ENCODE measurements around the gene EFNA4.

EFNA4 gene

DNA sequence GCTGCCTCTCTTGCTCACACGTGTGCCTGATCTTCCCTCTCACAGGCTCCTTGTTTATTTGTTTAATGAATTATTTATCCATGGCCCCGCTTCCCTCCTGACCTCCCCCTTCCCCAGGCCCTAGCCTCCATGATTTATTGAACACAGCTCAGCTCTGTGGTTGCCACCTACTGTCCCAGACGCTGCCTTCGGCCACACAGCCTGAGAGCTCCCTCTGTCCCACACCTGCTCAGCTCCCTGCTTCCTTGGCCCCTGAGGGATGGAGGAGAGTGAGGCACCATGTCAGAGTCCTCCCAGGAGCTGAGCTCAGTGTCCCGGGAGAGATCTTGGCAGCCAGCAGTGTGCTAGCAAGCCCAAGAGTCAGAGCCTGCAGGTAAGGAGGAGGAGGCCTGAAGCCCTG is 12.0 kb downstream of the EFNA4 start:
- DNase-seq = no peak

DNA sequence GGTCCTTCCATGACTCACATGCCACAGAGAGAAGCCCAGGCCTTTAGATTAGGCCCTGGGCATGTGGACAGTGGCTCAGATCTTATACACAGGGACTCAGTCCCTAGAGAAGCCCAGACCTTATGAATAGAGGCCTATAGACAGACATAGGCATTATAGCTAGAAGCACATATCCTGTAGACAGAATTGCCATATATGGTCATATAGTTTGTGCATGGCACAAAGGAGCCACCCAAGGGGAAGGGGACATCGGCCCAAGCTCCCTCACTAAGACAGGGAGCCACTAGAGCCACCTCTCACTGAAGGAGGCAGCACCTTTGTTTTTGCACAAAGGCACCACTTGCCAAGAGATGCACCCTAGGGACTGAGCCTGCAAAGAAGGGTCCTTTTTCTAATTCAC is 12.8 kb downstream of the EFNA4 start:
- no peak for DNase-seq

DNA sequence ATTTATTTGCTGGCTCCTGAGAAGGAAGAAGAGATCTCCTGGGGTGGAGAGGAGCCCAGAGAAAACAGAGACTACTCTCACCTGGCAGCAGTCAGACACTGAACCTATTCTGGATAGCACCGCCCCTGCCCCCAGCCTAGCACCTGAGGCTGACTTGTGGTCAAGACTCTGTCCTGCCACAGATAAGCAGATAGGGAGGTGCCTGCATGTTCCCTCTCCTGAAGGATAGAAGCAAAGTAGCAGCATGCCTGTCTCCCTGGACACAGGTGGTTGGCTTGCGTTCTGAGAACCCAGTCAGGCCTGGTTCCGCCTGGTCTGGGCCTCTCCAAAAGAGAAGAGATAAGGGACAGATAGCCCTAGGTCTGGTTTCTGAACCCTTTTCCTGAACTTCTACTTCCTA is 13.8 kb downstream of the EFNA4 start:
- no peak for DNase-seq

- DNase-seq = no peak
These were observed 14.4 kb downstream of the EFNA4 start for GRCh38 chr1:155077758-155078445.

DNA sequence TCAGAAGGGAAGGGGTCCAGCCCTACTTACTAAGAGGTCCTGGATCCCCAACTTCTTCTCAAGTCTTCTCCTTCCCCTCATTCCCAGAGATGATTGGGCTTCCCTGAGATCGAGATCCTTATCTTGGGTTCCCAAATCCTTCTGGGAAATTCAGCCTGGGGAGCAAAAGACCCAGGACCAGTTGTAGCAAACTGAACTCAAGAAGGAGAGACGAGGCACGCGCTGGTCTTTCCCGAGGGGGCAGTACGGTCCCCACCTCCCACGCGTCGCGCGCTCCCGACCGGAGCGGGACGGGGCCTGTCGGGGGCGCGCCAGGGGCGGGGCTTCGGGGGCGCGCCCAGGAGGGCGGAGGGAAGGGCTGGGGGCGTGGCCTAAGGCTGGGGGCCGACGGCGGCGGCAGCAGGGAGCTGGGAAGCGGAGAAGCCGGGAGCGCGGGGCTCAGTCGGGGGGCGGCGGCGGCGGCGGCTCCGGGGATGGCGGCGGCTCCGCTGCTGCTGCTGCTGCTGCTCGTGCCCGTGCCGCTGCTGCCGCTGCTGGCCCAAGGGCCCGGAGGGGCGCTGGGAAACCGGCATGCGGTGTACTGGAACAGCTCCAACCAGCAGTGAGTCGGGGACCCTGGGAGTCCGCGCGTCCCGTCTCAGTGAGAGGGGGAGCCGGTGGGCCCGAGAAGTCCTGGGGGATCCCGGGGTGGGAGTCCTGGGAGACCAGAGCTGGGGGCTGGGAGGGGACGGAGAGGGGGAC is 15.1 kb downstream of the EFNA4 start, which contains the start of gene EFNA3:
EFNA3 (plus strand) TSS at position 369 of the 741 bp plus-strand sequence; CDS start at position 474, 105 bp downstream.
- no peak for DNase-seq

DNA sequence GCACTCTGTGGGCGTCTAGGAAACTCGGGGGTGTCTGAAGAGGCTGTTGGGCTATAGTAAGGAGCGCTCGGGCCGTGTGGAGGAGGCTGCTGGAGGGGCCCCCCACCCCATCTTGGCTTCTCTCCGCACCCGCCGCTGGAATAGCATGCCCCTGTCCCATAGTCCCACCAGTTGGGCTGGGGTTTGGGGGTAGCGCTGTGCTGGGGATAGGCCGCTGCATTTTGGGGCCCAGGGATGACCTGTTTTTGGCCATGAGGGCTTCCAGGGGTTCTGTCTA is 15.6 kb downstream of the EFNA4 start:
- DNase-seq = no peak

DNA sequence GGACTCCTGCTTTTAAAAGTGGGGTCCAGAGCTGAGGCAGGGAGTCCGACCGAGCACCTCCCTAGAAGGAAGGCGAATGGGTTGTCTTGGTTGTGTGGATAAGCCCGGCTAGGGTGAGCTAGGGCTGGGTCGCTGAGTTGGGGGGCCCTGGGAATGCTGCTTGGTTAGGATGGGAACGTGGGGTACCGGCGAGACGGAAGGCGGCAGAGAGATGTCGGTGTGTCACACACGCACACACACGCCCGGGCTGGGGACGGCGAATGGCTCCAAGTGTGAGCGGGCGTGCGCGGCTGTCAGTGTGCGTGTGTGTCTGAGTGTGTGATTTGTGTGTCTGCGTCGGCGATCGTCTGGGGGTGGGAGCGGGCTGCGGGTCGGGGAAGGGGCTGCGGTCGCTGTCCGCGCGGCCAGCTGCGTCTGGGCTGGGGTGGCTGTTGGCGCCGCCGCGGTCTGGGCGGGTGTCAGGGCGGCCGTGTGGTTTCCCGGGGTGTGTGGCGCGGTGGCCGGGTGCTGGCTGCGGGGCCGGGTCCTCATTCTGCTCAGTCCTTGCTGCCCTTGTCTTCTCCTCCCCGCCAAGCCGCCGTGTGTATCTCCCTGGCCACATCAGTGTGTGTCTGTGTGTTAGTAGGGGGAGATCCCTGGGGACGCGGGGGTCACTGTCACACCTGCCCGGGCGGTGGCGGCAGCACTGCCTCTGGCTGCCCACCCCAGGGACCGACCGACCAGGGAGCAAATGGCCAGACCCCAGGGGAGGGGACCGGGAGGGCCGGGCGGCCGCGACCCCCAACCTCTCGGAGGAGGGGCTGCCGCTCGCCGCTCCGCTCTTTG is 16.2 kb downstream of the EFNA4 start:
- DNase-seq = no peak

DNA sequence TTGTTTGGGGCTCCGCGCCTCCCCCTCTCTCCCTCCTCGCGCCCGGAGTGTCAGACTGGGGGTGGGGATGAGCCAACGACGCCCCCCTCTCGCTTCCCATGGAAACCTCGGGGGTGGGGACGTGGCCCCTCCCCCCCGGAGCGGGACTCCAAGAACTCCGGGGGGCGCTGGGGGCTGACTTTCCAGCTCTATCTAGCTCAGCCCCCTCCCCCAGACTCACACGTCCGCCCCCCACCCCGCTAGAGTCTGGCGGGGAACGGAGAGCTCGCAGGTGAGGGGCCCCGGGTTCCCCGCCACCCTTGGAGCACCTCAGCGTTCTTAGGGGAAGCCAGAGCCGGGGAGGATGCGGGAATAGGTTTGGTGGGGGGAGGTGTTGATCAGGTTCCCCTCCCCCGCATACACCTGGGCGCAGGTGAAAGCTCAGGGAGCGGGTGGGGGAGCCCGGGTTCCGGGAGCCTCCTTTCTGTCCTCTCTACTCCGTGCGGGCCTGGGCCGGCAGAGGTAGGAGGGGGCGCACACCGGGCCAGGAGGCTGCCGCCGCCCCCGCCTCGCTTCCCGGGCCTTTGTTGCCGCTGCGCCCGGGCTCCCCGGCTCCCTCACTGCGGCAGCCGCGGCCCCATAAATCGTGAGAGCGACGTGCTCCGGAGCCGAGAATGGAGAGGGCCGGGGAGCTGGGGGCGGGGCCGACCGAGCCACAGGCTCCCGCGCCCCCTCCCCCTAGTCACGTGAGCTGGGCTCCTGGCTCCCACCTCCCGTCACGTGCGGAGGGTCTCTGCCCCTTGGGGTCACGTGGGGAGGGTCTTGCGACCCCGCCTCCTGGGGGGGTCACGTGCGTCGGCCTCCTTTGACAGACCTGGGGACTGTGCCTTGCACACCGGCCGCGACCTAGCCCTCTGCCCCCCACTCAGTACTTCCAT is 17.0 kb downstream of the EFNA4 start:
- no peak for DNase-seq

DNA sequence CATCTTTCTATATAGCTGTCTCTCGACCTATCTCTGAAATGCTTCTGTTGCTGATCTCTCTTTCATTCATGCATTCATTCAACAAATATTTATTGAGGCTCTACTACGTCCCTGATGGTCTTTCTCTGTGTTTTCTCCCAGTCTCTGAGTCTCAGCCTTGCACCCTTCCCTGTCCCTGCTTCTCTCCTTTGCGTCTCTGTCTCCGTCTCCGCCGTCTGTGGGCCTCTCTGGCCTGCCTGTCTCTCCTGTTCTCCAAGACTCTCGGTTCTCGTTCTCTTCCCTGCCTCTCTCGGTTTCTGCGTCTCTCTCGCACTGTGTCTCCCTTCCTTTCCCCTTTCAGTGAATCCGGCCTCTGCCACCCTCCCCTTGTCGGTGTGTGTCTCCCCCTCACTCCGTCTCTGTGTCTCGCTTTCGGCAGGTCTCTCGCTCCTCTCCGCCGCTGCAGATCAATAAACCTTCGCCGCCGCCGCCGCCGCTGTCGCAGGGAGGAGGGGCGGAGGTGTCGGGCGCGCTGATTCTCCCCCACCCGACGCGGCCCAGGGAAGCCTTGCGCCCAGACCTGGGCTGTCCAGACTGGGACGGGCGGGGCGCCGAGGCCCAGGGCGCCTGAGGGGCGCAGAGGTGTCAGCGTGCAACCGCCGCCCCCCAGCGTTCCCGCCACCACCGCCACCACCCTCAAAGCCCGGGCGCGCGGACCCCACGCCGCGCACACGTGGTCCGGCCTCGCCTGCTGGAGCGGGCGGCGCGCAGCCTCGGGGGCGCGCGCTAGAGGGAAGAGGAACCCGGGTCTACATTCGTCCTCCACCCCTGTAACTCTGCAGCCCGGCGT is 18.1 kb downstream of the EFNA4 start:
- no peak for DNase-seq

GRCh38 chr1:155082301-155083051 is 18.9 kb downstream of the EFNA4 start:
- DNase-seq = no peak

DNA sequence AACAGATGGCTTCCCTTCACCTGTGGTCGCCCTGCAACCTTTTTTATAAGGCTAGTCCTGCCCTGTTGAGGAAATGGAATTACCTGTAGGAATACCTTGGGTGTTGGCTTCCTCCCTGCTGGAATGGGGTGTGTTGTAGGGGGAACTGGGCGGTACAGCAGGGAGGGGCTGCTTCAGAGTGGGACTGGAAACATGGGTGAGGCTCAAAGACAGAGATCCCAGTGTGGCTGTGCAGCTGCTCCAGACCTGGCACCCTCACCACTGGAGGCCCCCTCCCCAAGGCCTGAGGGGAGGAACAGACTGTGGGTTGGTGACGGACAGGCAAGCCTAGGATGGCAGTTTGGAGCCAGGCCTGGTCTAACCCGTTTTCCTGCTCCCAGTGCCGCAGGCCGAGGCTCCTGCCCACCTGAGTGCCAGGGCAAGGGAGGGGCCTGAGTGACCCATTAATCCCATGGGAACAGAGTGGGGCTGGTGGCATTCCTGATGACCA is 19.6 kb downstream of the EFNA4 start:
- DNase-seq = no peak

DNA sequence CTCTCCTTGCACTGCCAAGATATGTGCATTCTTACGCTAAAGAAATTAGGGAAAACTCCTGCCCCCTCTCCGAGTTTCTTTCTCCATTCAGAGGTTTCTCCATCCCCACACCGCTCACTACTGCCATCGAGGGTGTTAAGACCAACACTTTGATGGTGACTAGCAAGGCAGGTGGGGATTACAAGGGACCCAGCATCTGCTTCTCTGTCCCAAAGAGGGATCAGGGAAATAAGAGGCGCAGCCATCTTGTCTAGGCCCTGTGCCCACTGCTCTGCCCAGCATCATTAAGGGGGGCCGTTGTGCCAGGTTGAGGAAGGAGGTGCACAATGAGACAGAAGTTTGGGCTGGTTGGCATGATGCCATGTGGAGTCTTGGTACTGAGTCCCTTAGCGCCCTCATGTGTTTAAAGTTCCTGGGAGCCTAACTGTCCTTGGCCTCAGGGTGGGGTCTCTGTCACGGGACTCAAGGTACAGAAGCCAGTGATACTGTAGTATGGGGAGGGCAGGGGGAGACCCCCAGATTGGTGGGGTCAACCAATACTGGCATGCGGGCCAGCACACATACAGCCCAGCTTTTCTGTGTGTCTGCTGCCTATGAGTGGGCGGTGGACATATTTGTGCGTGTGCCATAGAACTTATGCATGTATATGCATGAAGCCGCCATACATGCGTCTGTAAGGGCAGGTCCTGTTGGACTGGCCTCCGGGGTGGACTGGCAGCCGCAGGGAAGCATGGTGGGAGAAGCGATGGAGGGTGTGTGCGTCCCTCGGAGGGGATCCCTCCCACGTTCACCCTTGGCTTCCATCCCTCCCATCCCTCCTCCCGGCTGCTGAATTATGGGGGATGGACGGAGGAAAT is 20.6 kb downstream of the EFNA4 start:
- DNase-seq = no peak

DNA sequence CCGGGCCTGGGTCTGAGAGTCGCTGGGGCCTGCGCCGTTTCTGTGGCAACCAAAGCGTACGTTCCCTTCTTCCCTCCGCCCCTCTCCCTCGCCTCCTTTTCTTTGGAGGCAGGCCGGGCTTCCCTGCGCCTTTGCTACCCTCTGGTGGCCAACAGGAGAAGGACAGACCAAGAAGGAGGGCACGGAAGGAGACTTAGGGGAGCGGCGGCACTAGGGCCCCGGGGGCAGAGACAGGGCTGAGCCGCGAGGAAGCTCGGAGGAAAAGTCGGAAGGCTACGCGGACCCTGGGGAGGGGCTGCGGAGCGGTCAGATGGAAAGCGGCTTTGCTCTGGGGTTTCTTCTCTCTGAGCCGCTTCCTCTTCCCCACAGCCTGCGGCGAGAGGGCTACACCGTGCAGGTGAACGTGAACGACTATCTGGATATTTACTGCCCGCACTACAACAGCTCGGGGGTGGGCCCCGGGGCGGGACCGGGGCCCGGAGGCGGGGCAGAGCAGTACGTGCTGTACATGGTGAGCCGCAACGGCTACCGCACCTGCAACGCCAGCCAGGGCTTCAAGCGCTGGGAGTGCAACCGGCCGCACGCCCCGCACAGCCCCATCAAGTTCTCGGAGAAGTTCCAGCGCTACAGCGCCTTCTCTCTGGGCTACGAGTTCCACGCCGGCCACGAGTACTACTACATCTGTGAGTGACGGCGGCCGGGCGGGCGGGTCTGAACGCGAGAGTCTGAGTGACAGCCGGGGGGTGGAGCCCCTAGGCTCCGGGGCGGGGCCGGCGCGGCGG is 21.4 kb downstream of the EFNA4 start:
- peak; percentile 84 for DNase-seq

DNA sequence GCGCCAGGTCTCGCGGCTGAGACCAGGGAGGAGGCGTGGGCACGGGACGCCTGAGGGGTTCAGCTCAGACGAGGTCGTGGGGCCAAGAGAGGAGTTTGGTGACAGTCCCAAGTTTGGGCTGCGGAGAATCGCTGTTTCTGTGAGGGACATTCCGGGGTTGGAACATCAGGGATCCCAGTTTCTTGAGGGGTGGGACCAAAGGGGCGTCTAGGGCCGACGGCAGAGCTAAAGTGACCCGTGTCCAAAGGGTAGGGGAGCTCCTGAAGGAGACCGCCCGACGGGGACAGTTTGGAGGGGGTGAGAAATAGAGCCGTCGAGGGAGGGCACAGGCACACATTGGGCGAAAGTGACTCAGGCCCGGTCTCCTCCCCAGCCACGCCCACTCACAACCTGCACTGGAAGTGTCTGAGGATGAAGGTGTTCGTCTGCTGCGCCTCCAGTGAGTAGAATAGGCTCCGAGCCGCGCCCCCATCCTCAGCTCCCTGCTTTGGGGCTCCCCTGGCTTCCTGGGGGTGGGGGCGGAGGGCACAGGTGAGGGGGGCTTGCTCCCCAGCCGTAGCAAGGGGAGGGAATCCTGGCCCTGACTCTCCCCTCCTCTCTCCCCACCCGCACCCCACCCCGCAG is 22.1 kb downstream of the EFNA4 start:
- DNase-seq = no peak

DNA sequence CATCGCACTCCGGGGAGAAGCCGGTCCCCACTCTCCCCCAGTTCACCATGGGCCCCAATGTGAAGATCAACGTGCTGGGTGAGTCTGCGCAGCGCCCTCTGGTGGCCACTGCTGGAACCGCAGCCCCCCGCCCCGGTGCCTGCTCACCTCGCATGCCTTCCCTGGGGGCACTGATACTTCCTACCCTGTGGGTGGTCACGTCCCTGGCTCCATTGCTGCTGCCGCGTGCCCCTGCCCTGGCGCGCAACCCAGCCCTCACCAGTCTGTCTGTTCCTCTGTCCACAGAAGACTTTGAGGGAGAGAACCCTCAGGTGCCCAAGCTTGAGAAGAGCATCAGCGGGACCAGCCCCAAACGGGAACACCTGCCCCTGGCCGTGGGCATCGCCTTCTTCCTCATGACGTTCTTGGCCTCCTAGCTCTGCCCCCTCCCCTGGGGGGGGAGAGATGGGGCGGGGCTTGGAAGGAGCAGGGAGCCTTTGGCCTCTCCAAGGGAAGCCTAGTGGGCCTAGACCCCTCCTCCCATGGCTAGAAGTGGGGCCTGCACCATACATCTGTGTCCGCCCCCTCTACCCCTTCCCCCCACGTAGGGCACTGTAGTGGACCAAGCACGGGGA is 22.7 kb downstream of the EFNA4 start:
- no peak for DNase-seq

- DNase-seq = no peak
These were observed 23.5 kb downstream of the EFNA4 start for GRCh38 chr1:155086856-155087535.
